RWPE2 (cell line): ENCODE data around the gene CNTRL.

Experiments
- ATAC-seq: fragments of 200-7000 bp; cut with Tn5 transposase; 3 replicates; pipeline ENCODE4 v1.9.1; 2021; ENCODE audit warnings: low read depth
- DNase-seq: peaks from one replicate; pipeline ENCODE4 v3.0.0-alpha.2; 2020; ENCODE audit warnings: low spot score
- H3K27ac ChIP-seq: fragments of 450-650 bp; 2 replicates; pipeline ENCODE4 v1.5.1; 2017; ENCODE audit warnings: mild to moderate bottlenecking; ENCODE audit not compliant: poor library complexity, severe bottlenecking
- H3K27me3 ChIP-seq: fragments of 250-450 bp; sonication (Bioruptor Pico); 2 replicates; pipeline ENCODE4 v1.5.1; 2021; ENCODE audit warnings: mild to moderate bottlenecking, moderate library complexity; ENCODE audit not compliant: insufficient read depth, poor library complexity, severe bottlenecking
- H3K36me3 ChIP-seq: fragments of 250-450 bp; sonication (Bioruptor Pico); 2 replicates; pipeline ENCODE4 v1.5.1; 2020; ENCODE audit warnings: low read depth, mild to moderate bottlenecking, moderate library complexity
- H3K4me1 ChIP-seq: fragments of 250-450 bp; sonication (Bioruptor Pico); 2 replicates; pipeline ENCODE4 v1.5.1; 2021; ENCODE audit warnings: mild to moderate bottlenecking, moderate library complexity; ENCODE audit not compliant: insufficient read depth, poor library complexity, severe bottlenecking
- H3K4me3 ChIP-seq: fragments of 250-450 bp; sonication (Bioruptor Pico); 2 replicates; pipeline ENCODE4 v1.5.1; 2021; ENCODE audit warnings: mild to moderate bottlenecking, moderate library complexity; ENCODE audit not compliant: severe bottlenecking
- H3K9me3 ChIP-seq: fragments of 250-450 bp; sonication (Bioruptor Pico); 2 replicates; pipeline ENCODE4 v1.5.1; 2021; ENCODE audit warnings: mild to moderate bottlenecking, moderate library complexity; ENCODE audit not compliant: severe bottlenecking
- TF ChIP-seq, protein P1 (sequence below): fragments of 450-650 bp; IDR thresholded peaks from one replicate; pipeline ENCODE4 v1.5.1; 2017; ENCODE audit warnings: mild to moderate bottlenecking, moderate library complexity; ENCODE audit not compliant: poor library complexity, severe bottlenecking

Gene CNTRL

DNA sequence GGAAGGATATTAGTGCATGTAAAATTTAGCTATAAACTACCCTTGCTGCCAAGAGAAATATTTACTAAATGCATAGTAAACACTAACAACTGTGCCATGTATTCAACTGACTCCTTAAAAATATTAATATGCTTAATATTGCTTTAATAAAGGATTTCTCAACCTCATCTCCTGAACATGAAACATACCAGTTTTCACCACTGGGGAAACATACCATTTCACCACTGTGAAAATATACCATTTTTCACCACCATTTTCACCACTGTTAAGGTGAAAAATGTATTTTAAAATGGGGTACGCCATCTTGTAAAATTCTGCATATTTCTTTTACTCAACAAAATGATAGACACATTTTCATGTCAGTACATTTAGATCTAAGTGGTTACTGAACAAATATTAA is 122.4 kb downstream of the CNTRL start:
- H3K36me3 ChIP-seq, result peaks cover 11% of the 10 kb centered on the region
- H3K4me1 ChIP-seq, result peaks cover 67% of the 10 kb centered on the region
- DNase-seq (no peak), ATAC-seq (no peak)
- TF ChIP-seq, protein P1, sequence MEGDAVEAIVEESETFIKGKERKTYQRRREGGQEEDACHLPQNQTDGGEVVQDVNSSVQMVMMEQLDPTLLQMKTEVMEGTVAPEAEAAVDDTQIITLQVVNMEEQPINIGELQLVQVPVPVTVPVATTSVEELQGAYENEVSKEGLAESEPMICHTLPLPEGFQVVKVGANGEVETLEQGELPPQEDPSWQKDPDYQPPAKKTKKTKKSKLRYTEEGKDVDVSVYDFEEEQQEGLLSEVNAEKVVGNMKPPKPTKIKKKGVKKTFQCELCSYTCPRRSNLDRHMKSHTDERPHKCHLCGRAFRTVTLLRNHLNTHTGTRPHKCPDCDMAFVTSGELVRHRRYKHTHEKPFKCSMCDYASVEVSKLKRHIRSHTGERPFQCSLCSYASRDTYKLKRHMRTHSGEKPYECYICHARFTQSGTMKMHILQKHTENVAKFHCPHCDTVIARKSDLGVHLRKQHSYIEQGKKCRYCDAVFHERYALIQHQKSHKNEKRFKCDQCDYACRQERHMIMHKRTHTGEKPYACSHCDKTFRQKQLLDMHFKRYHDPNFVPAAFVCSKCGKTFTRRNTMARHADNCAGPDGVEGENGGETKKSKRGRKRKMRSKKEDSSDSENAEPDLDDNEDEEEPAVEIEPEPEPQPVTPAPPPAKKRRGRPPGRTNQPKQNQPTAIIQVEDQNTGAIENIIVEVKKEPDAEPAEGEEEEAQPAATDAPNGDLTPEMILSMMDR, result peak; percentile 9
- no peak overlapping the region for H3K27ac ChIP-seq
- no peaks in the 10 kb centered on the region for H3K9me3 ChIP-seq
- H3K27me3 ChIP-seq, result no peaks in the 10 kb centered on the region
- no peak overlapping the region for H3K4me3 ChIP-seq

DNA sequence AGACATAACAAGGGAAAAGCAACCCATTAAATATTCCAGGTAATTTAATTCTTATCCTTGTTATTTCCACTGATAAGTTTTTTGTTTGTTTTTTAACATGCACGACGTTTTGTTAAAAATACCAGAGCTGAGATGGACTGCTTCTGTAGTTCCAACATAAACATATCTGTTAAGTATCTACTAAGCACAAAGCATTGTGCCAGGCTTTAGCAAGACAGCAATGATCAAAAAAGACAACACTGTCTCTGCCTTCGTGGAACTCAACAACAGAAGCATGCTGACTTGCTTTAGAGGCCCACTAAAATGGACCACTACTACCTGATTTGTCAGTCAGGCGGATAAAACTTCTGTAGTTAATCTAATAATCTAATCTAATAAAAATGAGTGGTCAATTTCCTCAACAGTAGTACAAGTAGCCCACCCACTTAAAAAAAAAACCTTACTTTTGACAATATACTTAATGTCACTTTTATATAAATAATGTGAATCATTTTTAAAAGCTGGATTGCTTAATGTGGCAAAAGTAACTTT is 123.8 kb downstream of the CNTRL start:
- H3K4me3 ChIP-seq, result no peak overlapping the region
- H3K4me1 ChIP-seq, result peaks cover 60% of the 10 kb centered on the region
- ATAC-seq (no peak), DNase-seq (no peak)
- peaks cover 7% of the 10 kb centered on the region; the same call in 1 of the 2 replicates for H3K36me3 ChIP-seq
- H3K27ac ChIP-seq, result no peak overlapping the region
- no peaks in the 10 kb centered on the region for H3K9me3 ChIP-seq
- TF ChIP-seq, protein P1, result no peak
- no peaks in the 10 kb centered on the region for H3K27me3 ChIP-seq

DNA sequence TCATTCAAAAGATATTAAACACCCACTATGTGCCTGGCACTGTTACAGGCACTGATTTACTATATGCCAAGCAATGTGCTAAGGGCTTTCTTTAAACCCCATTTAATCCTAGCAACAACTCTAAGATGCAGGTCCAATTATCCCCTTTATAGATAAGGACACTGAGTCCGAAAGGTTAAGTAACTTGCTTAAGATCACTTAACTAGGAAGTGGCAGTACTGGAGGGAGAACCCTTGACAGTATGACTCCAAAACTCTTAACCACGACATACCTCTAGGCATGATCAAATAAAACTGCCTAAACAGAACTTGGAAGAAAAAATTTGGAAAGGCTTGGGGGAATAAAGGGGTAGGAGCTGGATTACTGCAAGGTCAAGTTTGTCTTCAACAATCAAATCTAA is 125.2 kb downstream of the CNTRL start:
- Histone ChIP-seq H3K27ac (peak overlapping the region; percentile 66), H3K4me3 (peak overlapping the region; percentile 71), H3K9me3 (no peaks in the 10 kb centered on the region), H3K27me3 (no peaks in the 10 kb centered on the region), H3K4me1 (peaks cover 46% of the 10 kb centered on the region), H3K36me3 (peaks cover 7% of the 10 kb centered on the region; the same call in 1 of the 2 replicates)
- TF ChIP-seq, protein P1, result no peak
- DNase-seq (no peak), ATAC-seq (no peak)

DNA sequence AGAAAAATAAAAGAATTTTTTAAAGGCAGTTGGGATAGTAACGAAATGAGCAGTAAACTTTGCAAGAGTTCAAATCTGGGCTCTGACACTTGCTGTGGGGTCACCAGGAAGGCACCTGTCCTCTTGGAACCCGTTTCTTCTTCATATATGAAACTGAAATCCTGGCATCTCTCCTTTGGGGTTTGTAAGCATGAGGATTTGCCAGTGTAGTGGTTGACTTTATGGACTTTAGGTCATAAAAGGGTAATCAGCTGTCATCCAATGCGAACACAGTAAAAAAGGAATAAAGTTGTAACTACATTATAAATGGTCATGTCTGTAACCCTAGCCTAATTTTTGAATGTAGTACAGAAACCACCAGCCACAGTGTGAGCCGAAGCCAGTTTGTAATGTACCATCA is 125.6 kb downstream of the CNTRL start:
- Histone ChIP-seq H3K4me1 (peaks cover 42% of the 10 kb centered on the region), H3K27me3 (no peaks in the 10 kb centered on the region), H3K4me3 (peak overlapping the region; percentile 71), H3K36me3 (peaks cover 7% of the 10 kb centered on the region; the same call in 1 of the 2 replicates), H3K27ac (peak overlapping the region; percentile 66), H3K9me3 (no peaks in the 10 kb centered on the region)
- ATAC-seq, result no peak
- TF ChIP-seq, protein P1, result no peak
- no peak for DNase-seq

DNA sequence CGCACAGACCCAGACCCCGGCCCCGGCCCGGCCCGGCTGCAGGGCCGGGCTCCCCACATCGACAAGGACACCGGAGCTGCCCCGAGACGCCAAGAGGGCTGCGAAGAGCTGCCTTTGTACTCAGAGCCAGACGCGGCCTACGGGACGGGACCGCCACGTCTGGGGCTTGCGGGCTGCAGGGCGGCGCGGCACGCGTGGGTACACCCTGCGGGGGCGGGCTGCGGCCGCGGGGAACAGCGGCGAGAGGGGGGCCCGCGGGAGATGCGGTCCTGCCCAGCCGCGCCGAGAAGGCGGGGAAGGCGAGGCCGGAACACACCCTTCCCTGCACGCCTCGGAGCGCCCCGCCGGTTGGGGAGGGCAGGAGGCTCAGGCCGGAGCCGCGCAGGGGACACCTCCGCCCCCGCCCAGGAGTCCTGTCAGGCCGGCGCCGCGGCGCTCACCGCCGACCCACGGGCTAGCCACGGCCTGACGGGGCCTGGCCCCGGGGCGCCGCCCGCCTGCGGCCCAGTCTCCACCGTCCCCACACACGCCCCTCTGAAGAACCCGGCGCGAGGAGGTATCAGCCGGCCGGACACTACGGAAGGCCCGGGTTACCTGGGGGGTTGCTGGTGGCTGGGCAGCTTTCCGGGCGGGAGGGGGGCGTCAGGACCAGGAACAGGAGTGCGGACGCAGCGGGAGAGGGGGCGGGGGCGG is 126.4 kb downstream of the CNTRL start:
- no peaks in the 10 kb centered on the region for H3K9me3 ChIP-seq
- H3K4me3 ChIP-seq, result peak overlapping the region; percentile 71
- TF ChIP-seq, protein P1, result no peak
- ATAC-seq, result peak; percentile 43
- H3K27ac ChIP-seq, result peak overlapping the region; percentile 66
- H3K4me1 ChIP-seq, result peaks cover 34% of the 10 kb centered on the region
- no peaks in the 10 kb centered on the region for H3K27me3 ChIP-seq
- H3K36me3 ChIP-seq, result peaks cover 7% of the 10 kb centered on the region; the same call in 1 of the 2 replicates
- DNase-seq, result no peak
